Measurements from ENCODE around the gene CLASP1.
A peak's percentile ranks its signal among the peaks of the same experiment; 100 is the strongest.

CLASP1 gene

DNA sequence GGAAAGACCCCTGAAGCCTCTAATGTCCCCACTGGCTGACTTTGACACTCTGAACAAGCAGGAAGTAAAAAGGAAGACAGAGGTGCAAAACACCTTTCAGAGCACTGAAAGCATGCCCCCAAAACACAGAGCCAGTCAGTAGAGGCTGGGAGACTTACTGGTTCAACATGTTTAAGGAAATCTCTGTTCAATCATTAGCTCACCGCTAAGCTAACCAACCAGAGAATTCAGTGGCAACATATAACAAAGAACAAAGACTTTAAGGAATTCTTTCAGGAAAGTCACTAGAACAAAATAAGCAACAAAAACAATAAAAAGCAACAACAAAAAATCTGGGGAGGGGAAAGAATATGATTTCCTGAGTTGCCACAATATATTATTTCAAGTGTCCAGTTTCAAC, 142.6 kb downstream of the CLASP1 start:
- Mint-ChIP-seq H3K9me3 (peaks cover 4% of the 10 kb centered on the region), H3K27ac (no peak overlapping the region), H3K4me3 (no peak overlapping the region), H3K27me3 (no peaks in the 10 kb centered on the region), H3K4me1 (peaks cover 19% of the 10 kb centered on the region), H3K36me3 (ENCODE audit: low read depth) (peaks cover 62% of the 10 kb centered on the region)
- DNase-seq (no peak), ATAC-seq (no peak)

DNA sequence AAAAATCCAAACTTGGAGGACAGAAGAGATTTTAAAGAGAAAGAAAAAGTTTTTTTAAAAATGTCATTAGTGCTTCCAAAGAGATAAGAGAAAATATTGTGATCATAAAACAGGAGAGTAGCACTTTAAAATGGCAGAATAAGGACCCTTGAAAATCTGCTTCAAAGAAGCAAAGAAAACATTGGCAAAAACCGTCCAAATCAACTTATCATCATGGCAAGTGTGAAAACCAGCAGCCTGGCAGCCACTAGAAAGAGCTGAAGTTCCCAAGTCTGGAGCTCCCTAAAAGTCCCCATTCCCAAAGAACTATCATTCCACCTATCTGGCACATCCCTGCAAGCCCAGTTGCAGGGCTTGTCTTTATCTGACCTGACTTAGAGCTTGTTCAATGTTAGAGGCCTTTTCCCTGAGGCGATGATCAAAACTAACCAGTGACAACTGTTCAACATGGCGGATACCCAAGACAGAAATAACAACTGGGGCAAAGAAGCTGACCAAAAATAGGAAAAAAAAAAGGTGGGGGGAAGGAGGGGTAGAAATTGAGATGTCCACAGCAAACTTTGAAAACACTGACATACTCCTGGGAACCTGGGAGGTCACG, 143.2 kb downstream of the CLASP1 start:
- H3K27ac Mint-ChIP-seq, result no peak overlapping the region
- H3K27me3 Mint-ChIP-seq, result no peaks in the 10 kb centered on the region
- peaks cover 4% of the 10 kb centered on the region for H3K9me3 Mint-ChIP-seq
- no peak overlapping the region for H3K4me3 Mint-ChIP-seq
- DNase-seq (no peak), ATAC-seq (no peak)
- H3K36me3 Mint-ChIP-seq (ENCODE audit: low read depth), result peaks cover 63% of the 10 kb centered on the region
- peaks cover 20% of the 10 kb centered on the region for H3K4me1 Mint-ChIP-seq

DNA sequence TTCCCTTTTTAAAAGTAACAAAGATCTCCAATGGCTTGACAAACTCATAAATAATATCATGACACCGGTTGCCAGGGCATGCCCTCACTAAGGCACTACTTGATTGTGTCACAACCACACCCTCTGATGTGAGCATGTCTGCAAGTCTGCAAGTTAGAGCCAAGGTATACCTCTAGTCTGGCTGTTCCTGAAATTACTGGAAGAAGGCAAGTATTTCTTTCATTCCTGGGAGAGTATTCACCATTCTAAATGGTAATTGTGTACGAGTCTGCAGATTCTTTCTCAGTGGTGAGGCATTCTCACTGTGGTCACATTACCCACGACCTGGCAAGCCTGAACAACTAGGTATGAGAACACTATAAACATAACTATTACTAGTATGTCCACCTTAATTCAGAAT, 144.3 kb downstream of the CLASP1 start:
- DNase-seq (no peak), ATAC-seq (peak; percentile 33)
- peaks cover 7% of the 10 kb centered on the region for H3K9me3 Mint-ChIP-seq
- H3K27me3 Mint-ChIP-seq, result no peaks in the 10 kb centered on the region
- no peak overlapping the region for H3K27ac Mint-ChIP-seq
- H3K4me3 Mint-ChIP-seq, result no peak overlapping the region
- H3K36me3 Mint-ChIP-seq (ENCODE audit: low read depth), result peaks cover 64% of the 10 kb centered on the region
- H3K4me1 Mint-ChIP-seq, result peaks cover 21% of the 10 kb centered on the region

DNA sequence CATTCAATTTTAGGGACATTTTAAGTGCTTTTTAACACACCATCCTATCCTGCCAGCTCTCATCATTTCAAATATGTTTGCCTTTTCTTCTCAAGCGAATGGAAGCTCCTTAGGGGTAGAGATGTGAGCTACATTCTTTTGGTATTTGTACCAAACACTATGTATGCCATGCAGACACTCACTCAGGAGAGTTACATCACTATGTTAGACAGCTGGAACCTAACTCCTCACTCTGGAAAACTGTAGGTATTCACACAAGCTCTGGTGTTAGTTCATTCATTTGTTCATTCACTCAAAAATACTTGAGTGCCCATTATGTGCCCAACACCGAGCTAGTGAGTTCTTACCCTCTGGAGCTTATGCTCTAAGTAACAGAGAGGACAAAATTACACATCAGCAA, 144.9 kb downstream of the CLASP1 start:
- no peak overlapping the region for H3K4me3 Mint-ChIP-seq
- ATAC-seq (no peak), DNase-seq (no peak)
- H3K36me3 Mint-ChIP-seq (ENCODE audit: low read depth), result peaks cover 65% of the 10 kb centered on the region
- peaks cover 21% of the 10 kb centered on the region for H3K4me1 Mint-ChIP-seq
- H3K27me3 Mint-ChIP-seq, result no peaks in the 10 kb centered on the region
- H3K27ac Mint-ChIP-seq, result no peak overlapping the region
- H3K9me3 Mint-ChIP-seq, result peaks cover 10% of the 10 kb centered on the region

DNA sequence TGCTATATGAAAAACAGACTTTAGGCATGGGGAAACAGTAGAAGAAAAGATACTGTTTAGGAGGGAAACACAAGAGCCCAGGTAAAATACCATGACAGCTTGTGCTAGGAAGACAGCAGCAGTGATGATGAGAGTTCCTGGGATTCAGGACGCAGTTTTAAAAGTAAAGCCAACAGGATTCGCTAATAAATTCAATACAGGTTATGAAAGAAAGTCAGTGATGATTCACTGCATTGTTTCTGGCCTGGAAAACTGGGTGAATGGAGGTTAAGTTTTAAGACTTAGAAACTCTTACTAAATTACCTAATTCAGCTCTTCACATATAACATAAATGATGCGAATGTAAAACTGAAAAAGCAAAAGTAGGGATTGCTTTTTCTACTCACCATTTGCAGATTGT, 146.5 kb downstream of the CLASP1 start:
- ATAC-seq (no peak), DNase-seq (no peak)
- Mint-ChIP-seq H3K27ac (no peak overlapping the region), H3K27me3 (no peaks in the 10 kb centered on the region), H3K4me3 (no peak overlapping the region), H3K4me1 (peaks cover 27% of the 10 kb centered on the region), H3K36me3 (ENCODE audit: low read depth) (peaks cover 59% of the 10 kb centered on the region), H3K9me3 (peaks cover 6% of the 10 kb centered on the region)

DNA sequence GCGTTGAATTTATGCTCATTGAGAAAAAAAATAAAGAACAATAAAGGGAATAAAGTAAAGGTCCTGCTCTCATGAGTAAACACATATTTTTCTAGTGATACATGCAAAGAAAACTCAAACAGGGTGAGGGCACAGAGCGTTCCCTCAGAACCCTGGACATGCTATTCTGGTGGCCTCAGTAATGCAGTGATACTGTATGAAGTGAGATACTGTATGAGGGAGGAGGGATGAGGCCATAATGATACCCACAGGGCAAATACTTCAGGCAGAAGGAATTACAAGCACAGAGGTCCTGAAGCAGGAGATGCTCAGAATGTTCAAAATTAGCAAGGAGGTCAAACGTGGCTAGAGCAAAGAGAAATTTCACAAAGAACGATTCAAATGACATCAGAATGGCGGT, 147.0 kb downstream of the CLASP1 start:
- DNase-seq, result no peak
- Mint-ChIP-seq H3K27me3 (no peaks in the 10 kb centered on the region), H3K36me3 (ENCODE audit: low read depth) (peaks cover 54% of the 10 kb centered on the region), H3K9me3 (peaks cover 6% of the 10 kb centered on the region), H3K4me1 (peaks cover 24% of the 10 kb centered on the region), H3K27ac (no peak overlapping the region), H3K4me3 (no peak overlapping the region)
- no peak for ATAC-seq

DNA sequence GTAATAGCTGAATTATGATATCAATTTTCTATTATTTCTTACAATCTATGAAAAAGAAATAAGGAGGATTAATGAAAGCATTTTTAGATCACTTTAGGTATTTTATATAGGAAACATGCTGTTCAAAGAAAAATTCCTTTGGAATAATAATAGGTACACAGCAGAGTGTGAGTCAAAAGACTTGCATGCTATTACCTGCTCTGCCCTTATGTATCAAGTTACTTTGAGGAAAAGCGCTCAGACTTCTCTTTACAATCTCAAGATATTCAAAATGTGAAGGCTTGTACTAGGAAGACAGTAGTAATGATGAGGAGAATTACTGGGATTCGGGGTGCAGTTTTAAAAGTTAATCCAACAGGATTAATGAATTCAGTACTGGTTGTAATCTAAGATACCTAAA, 147.7 kb downstream of the CLASP1 start:
- no peak for ATAC-seq
- Mint-ChIP-seq H3K4me3 (no peak overlapping the region), H3K27me3 (no peaks in the 10 kb centered on the region), H3K27ac (no peak overlapping the region), H3K9me3 (peaks cover 6% of the 10 kb centered on the region), H3K36me3 (ENCODE audit: low read depth) (peaks cover 51% of the 10 kb centered on the region), H3K4me1 (peaks cover 20% of the 10 kb centered on the region)
- no peak for DNase-seq

DNA sequence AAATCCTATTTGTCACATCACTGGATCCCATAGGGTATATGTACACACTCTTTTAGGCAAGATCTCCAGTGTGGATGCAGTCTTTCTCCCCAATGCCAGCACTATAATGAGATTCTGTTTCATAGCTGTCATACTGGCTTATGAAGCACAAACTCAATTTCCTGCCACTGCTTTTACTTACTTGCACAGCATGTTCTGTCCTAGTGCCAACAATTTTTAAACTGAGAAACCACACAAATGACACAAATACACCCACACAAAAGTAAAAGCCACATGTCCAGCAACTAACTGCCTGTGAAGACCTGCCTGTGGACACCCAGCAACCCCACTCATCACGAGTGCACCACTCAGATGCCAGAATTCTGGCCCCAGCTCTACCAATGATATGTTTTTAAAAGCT, 148.2 kb downstream of the CLASP1 start:
- no peak for ATAC-seq
- Mint-ChIP-seq H3K27me3 (no peaks in the 10 kb centered on the region), H3K9me3 (peaks cover 6% of the 10 kb centered on the region), H3K27ac (no peak overlapping the region), H3K4me1 (peaks cover 20% of the 10 kb centered on the region), H3K36me3 (ENCODE audit: low read depth) (peaks cover 48% of the 10 kb centered on the region), H3K4me3 (no peak overlapping the region)
- DNase-seq, result no peak

DNA sequence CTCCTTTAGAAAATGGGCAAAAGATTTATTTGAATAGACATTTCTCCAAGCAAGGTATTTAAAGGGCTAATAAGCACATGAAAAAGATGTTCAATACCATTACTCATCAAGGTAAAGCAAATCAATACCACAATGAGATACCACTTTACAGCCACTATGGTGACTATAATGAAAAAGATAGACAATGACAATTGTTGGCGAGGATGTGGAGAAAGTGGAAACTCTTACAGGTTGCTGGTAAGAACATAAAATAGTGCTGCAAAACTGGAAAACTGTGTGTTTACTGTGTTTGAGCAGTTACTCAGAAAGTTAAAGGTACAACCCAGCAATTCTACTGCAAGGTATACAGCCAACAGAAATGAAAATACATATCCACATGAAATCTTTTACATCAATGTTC, 150.5 kb downstream of the CLASP1 start:
- H3K9me3 Mint-ChIP-seq, result peaks cover 6% of the 10 kb centered on the region

DNA sequence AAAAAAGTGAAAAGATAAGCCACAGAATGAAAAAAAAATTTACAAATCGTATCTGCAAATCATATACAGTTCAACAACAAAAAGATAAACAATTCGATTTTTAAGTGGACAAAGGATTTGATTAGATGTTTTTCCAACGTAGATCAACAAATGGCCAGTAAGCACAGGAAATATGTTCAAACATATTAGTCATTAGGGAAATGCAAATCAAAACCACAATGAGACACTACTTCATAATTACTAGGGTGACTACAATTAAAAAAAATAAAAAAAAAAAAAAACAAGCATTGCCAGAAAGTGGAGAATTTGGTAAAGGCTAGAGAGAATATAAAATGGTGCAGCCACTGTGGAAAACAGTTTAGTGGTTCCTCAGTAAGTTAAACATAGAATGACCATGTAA, 156.9 kb downstream of the CLASP1 start:
- Mint-ChIP-seq H3K4me1 (peaks cover 43% of the 10 kb centered on the region), H3K27ac (no peak overlapping the region), H3K27me3 (no peaks in the 10 kb centered on the region), H3K9me3 (no peaks in the 10 kb centered on the region), H3K4me3 (no peak overlapping the region), H3K36me3 (ENCODE audit: low read depth) (peaks cover 15% of the 10 kb centered on the region)
- no peak for DNase-seq
- no peak for ATAC-seq

More for the DNA sequence above, 150.5 kb downstream of the CLASP1 start:
- Mint-ChIP-seq H3K27me3 (no peaks in the 10 kb centered on the region), H3K27ac (no peak overlapping the region), H3K4me1 (peaks cover 16% of the 10 kb centered on the region), H3K4me3 (no peak overlapping the region), H3K36me3 (ENCODE audit: low read depth) (peaks cover 49% of the 10 kb centered on the region)
- ATAC-seq, result peak; percentile 40
- DNase-seq, result no peak

DNA sequence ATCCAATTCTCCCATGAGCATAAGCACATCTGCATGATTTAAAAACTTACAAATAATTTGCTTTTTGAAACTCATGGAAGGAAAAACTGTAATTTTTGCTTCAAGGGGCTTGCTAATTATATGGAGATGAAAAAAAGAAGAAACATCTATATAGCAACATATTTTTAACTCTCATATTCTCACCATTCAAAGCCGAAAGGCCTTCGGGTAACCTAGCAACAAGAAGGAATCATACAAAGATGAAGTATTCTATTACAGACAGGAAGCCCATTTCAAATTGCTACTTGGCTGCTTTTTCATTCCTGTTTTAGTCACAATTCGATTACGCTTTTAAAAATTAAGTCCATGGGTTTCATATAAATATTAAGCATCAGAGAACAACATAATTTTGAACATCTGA, 157.7 kb downstream of the CLASP1 start:
- Mint-ChIP-seq H3K27me3 (no peaks in the 10 kb centered on the region), H3K4me3 (no peak overlapping the region), H3K36me3 (ENCODE audit: low read depth) (peaks cover 11% of the 10 kb centered on the region), H3K27ac (no peak overlapping the region), H3K4me1 (peaks cover 43% of the 10 kb centered on the region), H3K9me3 (no peaks in the 10 kb centered on the region)
- DNase-seq (no peak), ATAC-seq (no peak)

DNA sequence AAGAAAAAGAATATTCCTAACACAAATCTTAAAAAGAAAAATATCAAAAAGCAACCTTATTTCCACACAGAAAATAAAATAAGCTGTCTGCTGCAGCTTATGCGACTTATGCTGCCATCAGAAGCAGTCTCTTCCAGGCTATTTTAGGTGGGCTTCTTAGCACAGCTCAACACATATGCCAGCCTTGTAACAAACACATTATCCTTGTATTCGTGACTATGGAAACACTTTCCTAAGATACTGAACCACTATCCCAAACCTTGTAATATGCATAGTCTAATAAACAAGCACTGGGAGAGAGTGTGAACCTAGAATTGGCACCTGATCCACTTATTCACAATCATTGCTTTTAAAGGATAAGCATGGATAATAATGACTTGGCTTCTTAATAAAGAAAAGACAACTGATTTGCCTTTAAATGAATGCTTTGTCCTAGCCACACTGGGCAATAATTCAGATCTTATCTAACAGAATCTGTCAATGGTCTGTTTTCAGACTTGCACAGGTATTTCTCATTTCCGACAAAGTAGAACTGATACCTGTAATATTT, 158.6 kb downstream of the CLASP1 start:
- H3K27me3 Mint-ChIP-seq, result no peaks in the 10 kb centered on the region
- H3K9me3 Mint-ChIP-seq, result no peaks in the 10 kb centered on the region
- no peak overlapping the region for H3K27ac Mint-ChIP-seq
- DNase-seq (no peak), ATAC-seq (no peak)
- H3K36me3 Mint-ChIP-seq (ENCODE audit: low read depth), result peaks cover 8% of the 10 kb centered on the region
- H3K4me1 Mint-ChIP-seq, result peaks cover 43% of the 10 kb centered on the region
- H3K4me3 Mint-ChIP-seq, result no peak overlapping the region

DNA sequence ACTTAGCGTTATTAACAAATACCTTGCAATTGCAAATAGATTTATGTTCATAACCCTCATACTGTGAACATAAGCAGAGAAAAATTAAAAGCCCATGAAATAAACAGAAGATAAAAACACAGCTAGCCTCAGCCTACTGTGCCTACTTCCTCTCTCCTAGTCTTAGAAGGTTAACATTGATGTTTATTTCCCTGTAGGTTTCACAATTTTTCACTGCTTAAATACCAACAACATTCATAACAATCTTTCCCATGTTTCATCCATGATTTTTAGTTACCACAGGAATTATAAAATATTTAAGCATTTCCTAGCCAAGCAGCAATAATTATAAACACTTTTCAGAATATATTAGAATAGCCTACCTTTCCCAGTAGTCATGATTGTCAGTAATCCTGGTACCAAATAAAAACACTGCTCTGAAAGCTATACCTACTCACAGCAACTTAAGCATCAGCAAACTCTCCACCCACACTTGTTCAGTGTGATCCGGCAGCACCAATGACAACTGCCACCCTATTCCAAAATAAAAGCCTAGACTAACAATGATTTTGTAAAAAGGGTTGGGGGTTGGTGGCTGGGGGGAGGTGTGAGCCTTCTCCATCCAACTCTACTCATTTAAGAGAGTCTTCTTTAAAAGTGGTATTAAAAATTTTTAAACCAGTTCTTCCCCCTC, 159.2 kb downstream of the CLASP1 start:
- Mint-ChIP-seq H3K4me3 (no peak overlapping the region), H3K27me3 (no peaks in the 10 kb centered on the region), H3K27ac (no peak overlapping the region), H3K4me1 (peaks cover 43% of the 10 kb centered on the region), H3K36me3 (ENCODE audit: low read depth) (peaks cover 8% of the 10 kb centered on the region), H3K9me3 (no peaks in the 10 kb centered on the region)
- ATAC-seq (no peak), DNase-seq (no peak)

DNA sequence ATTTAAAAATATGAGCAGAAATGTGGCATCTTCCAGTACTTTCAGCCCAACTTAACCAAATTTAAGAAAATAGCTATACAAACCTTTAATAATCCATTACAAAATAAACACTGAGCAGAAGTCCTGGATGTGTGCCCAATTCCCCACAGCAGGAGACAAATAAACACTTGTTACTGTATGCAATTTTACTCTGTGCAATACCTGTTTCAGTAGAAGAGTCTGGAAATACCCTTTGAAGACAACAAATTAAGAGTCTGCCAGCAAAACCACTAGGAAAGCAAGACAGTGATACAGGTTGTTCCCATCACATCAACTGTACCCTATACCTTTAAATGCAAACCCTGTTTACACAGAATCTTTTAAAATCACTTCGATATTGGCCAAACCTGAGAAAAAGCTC, 160.0 kb downstream of the CLASP1 start:
- Mint-ChIP-seq H3K27me3 (no peaks in the 10 kb centered on the region), H3K9me3 (no peaks in the 10 kb centered on the region), H3K27ac (no peak overlapping the region), H3K36me3 (ENCODE audit: low read depth) (peaks cover 8% of the 10 kb centered on the region), H3K4me1 (peaks cover 48% of the 10 kb centered on the region), H3K4me3 (no peak overlapping the region)
- no peak for DNase-seq
- ATAC-seq, result no peak

DNA sequence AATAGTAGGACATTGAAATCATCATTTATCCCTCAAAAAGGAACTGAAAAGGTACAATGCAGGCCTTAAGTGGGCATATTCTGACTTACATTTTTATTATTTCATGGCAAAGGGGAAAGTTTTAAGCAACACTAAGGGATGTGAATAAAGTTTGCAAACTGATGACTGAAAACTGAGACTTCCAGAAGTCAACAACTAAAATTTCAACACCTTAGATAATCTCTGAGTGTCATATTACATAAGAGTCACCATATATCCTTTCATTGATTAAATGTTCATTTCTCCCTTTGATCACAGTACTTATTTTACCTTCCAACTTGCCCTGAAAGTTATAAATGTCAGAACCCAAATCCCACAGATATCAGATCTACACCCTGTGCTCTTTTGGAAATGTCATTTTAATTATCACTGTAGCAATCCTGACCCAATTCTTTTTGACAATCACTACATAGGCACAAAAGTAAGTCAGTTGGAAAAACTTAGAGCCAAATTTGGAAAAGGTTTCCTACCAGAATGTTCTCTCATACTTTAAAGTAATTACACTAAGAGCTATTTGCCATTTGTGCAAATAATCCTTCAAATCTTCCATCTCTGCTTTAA, 163.0 kb downstream of the CLASP1 start:
- Mint-ChIP-seq H3K4me3 (no peak overlapping the region), H3K9me3 (no peaks in the 10 kb centered on the region), H3K4me1 (peaks cover 28% of the 10 kb centered on the region), H3K36me3 (ENCODE audit: low read depth) (peaks cover 5% of the 10 kb centered on the region), H3K27ac (no peak overlapping the region), H3K27me3 (no peaks in the 10 kb centered on the region)
- DNase-seq (no peak), ATAC-seq (no peak)
